T1000 (cell line): ENCODE results near the gene FAM181A.

Experiments
- DNase-seq: peaks from one replicate; lab custom pipeline; 2025; ENCODE audit warnings: mixed read lengths; lab: John Stamatoyannopoulos, UW

FAM181A gene

GRCh38 chr14:93926873-93927799 is at the start of gene FAM181A:
FAM181A (plus strand) TSS chr14:93927344; CDS start chr14:93928286, 942 bp downstream.
- DNase-seq = no peak

- DNase-seq = no peak
Observed at GRCh38 chr14:93878212-93878611, 48.9 kb upstream of the FAM181A start.

DNA sequence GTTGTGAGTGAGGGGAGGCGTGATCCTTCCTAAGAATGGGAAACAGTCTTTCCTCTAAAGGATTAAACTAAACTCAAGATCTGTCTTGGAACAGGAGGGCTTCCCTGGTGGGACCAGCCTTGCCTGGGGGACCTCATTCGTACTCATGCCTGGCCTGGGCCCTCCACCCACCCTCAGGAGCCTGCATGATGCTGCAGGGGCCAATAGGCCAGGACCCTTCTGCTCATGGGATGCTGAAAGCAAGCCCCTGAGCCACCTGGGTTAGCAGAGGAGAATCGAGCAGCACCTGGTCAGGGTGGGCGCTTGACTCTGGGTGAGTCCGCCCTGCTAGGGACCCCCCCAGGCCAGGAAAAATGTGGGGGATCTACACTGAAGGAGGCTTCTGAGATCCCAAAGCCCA is 48.3 kb upstream of the FAM181A start:
- DNase-seq = no peak

- no peak for DNase-seq
Observed at GRCh38 chr14:93879362-93879983, 47.7 kb upstream of the FAM181A start.

DNA sequence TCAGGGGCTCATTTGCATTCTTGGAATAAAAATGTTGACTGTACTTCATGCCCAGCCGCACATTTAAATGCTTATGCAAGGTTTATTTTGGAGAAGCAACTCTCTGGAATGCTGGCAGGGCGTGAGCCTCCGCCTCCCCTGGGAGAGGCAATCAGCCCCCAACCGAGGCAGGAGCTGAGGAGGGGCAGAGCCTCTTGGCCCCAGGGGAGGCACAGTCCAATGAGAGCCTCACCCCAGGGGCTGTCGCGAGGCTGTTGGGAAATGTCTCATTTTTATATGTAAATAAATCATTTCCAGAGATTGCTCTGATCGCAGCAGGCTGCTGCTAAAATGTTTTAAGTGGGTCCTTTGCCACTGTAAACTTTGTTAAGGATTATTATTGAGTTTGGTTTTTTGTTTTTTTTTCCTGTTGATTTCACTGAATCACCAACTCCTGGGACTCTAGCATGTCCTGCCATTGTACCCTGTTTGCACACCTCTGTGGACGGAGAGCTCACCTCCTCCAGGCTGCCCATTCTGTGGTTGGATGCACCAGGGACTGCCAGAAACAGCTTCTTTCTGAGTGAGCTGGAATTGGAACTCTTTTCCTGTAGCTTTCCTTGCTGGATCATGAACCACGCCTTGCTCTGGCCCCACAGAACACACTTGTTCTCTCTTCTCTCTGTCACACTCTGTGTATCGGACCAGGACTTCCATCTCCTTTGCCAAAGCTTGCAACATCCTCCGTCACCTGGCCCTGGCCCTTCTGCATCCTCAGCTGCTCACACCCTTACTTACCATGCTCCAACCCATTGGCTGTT is 46.9 kb upstream of the FAM181A start:
- no peak for DNase-seq

- no peak for DNase-seq
Observed at GRCh38 chr14:93884950-93885349, 42.2 kb upstream of the FAM181A start.

- no peak for DNase-seq
Observed at GRCh38 chr14:93888995-93889394, 38.1 kb upstream of the FAM181A start.

DNA sequence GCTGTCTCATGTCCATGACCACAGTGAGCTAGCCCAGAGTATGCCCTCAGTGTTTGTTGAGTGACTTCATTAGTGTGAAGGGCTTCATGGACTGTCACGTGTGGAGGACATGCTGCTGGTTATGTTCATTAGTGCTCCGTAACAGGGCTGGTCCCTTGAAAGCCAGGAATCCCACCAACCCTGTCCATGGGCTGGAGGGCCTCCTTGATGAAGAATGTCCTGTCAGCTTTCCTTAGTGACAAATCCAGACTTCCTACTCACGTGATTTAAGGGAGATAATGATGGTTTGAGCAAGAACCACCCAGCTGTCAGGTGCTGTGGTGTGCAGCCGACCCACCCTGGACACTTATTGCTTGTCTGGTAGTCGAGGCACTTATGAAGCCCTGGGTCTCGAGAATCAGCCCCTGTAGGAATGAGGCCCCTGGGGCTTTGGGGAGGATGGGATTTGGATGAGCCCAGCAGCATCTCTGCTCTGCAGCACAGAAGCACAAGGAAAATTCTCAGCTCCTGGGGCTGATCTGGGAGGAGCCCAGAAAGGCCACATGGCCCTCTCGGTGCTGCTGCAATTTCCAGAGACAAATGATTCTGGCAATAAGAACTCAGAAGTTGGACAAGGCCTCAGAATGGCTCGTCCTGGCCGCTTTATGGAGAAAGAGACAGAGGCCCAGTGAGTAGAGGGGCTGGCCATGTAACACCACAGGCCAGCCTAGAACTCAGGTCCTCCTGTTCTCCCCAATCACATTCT is 37.2 kb upstream of the FAM181A start:
- DNase-seq = no peak

GRCh38 chr14:93891756-93892504 is 35.2 kb upstream of the FAM181A start:
- no peak for DNase-seq

GRCh38 chr14:93892505-93892839 is 34.7 kb upstream of the FAM181A start:
- no peak for DNase-seq

DNA sequence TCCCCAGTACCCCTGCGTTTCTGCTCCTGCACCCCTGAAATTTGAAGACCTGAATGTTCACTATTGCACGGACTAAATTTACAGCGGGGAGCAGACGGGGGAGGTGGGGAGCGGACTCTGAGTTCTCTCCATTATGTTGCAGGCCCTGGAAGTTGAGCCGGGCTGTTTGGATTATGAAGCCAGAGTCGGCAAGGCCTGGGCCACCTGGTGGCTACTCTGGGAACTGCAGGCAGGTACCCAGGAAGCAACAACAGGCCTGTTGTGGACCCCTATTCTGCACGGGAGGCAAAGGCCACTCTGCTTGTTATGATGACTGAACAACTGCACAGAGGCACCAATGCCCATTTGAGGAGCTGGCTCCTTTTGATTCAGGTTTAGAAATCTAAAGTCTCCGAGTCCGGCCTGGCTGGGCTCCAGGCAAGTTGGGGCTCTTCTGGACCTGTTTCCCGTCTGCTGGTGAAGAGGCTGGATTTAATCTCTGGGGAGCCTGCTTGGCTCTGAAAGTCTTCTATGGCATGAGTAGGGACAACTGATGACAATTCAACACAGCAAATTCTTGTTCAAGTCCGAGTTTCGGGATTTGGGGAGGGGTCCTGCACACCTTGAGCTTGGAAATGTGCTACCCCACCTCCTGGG is 34.1 kb upstream of the FAM181A start:
- DNase-seq = no peak

- no peak for DNase-seq
Observed at GRCh38 chr14:93893661-93894261, 33.4 kb upstream of the FAM181A start.

DNA sequence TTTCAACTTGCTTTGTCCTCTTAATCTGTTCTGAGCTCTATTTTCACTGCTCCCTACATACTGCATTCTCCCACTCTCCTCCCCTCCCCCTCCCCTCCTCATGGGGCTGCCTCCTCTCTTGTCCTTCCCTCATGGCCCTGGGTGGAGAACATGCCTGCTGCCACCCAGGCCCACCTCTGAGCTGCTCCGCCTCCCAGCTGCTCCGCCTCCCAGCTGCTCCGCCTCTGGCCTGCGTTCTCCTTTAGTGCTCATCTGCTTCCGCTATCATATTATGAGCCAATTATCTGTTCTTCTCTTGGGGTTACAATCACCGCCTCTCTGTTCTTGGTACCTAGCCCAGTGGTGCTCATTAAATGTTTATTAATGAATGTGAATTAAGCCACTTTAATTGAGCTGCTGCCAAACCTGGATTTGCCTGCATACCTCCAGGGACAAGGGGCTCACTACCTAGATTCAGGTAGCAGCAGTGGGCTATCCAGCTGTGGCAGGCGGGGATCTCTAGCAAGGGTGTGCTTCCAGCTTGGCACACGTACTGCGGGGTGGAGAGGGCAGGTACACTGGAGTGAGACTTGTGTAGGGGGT is 32.0 kb upstream of the FAM181A start:
- no peak for DNase-seq

- no peak for DNase-seq
Observed at GRCh38 chr14:93897476-93897845, 29.7 kb upstream of the FAM181A start.

GRCh38 chr14:93898081-93898611 is 29.0 kb upstream of the FAM181A start:
- DNase-seq = no peak

- DNase-seq = no peak
Observed at GRCh38 chr14:93898731-93899130, 28.4 kb upstream of the FAM181A start.

DNA sequence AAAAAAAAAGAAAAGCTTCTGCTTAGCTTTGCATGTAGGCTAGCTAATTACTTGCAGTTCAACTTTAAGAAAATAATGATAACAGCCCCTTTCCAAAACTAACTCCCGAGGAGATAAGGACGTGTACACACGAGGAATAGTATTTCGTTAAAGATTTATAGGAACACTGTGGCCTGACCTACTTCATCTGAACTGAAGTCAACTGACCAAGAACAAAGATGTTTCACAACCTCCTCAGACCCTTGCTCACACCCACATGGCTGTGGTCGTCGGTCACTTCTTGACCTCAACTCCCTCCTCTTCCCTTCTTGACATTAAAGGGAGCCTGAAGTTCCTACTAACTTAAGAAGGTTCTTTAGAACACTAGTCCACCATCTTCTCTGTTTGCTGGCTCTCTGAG is 25.3 kb upstream of the FAM181A start:
- DNase-seq = no peak

- DNase-seq = no peak
Observed at GRCh38 chr14:93902619-93903307, 24.4 kb upstream of the FAM181A start.
